Gastrocnemius medialis (tissue), 4 donors: Measurements from ENCODE around the gene OPCML.

ENCODE experiments used
- CTCF ChIP-seq, 5 experiments: fragments of 450-650 bp in 3 of 5; fragments of 200-600 bp in 2 of 5; sonication (generic) in 2 of 5; IDR thresholded peaks in 4 of 5; conservative IDR thresholded peaks in 1 of 5; 1 replicate in 4 of 5; 2 replicates in 1 of 5; pipeline ENCODE4 v1.5.1; 2016 to 2019; ENCODE audit warnings: antibody characterized with exemption in 5 of 5, mild to moderate bottlenecking in 3 of 5, moderate library complexity in 3 of 5
- POLR2A ChIP-seq, 2 donors: fragments of 450-650 bp; IDR thresholded peaks; one replicate each; pipeline ENCODE4 v1.6.1; 2017; ENCODE audit warnings: antibody characterized with exemption in 2 of 2, mild to moderate bottlenecking in 2 of 2, moderate library complexity in 2 of 2

DNA sequence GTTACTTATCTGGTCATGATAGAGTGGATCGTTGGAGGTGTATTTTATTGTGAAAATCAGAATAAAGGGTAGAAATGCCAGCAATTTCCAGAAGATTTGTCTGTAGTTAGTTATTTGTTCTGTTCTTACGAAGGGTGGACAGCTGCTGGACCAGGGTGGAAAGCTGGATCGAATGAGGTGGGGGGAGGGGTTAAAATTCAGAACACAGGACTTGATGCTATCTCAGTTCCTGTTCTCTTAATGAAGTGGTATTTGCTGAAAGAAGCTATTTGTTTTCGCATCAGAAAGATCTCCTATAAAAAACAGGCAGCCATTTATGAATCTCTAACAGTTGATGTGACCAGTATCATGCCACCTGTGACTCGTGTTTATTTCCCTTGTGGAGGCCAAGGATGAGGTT is 556.2 kb downstream of the OPCML start:
- TF ChIP-seq CTCF (IDR thresholded peaks at IDR 0.05 in 4 of 5, conservative IDR thresholded peaks at IDR 0.05 in 1 of 5) (no peak), POLR2A (IDR thresholded peaks at IDR 0.05) (no peak)
